ENCODE results near the gene HMGA1. TPM values are rescaled to one million over a fixed set of nuclear protein-coding genes. Genes with fewer than 3 reads are reported as not detected.

The HMGA1 gene
- total and polyA plus RNA-seq, 2 of the 13 experiments (the other 11 are each of a cell fraction or from before 2014, with no cell fraction given) = 117 to 145 TPM

DNA sequence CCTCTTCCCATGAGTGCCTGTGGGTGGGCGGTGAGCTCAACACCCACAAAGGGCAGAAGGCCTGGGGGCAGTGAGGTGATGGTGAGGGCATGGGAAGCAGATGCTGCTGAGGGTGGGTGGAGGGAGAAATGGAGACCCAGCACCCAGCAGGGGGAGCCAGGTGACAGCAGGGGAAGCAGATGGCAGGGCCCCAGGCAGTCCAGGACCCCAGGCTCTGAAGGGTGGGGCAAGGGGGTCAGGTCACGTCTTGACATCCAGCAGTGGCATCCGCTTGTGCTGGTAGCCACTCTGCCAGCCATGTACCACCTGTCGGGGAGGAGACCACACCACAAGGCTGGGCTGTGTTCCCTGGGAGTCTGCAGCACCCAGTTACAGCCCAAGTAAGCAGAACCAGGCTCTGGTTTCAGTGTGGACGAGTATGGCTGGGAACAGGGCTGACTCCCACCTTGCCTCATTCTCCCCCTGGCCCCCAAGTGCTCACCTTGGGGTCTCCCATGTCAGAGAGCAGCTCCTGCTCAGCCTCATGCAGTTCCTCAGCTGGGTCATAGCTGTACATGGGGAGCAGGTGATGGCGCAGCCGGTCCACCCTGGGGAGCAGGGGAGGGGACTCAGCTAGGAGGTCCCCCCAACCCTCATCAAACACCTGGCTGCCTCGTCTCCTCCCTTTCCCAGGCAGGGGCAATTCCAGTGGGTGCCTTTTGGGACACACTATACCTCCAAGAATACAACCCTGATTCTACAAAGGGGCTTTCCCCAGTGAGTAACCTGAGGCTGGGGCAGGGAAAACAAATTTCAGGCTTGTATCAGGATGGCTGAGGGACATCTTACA lies 10.1 kb downstream of the HMGA1 start (continued):
- TF ChIP-seq, protein P1, sequence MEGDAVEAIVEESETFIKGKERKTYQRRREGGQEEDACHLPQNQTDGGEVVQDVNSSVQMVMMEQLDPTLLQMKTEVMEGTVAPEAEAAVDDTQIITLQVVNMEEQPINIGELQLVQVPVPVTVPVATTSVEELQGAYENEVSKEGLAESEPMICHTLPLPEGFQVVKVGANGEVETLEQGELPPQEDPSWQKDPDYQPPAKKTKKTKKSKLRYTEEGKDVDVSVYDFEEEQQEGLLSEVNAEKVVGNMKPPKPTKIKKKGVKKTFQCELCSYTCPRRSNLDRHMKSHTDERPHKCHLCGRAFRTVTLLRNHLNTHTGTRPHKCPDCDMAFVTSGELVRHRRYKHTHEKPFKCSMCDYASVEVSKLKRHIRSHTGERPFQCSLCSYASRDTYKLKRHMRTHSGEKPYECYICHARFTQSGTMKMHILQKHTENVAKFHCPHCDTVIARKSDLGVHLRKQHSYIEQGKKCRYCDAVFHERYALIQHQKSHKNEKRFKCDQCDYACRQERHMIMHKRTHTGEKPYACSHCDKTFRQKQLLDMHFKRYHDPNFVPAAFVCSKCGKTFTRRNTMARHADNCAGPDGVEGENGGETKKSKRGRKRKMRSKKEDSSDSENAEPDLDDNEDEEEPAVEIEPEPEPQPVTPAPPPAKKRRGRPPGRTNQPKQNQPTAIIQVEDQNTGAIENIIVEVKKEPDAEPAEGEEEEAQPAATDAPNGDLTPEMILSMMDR (CRISPR knock-in tag; IDR thresholded peaks at IDR 0.05) = peak; percentile 94
- TF ChIP-seq, protein P2, sequence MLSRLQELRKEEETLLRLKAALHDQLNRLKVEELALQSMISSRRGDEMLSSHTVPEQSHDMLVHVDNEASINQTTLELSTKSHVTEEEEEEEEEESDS (CRISPR knock-in tag; IDR thresholded peaks at IDR 0.05; ENCODE audit: borderline replicate concordance) = no peak
- TF ChIP-seq TEAD3 (CRISPR knock-in tag; optimal IDR thresholded peaks at IDR 0.05; ENCODE audit: borderline replicate concordance) (peak; percentile 19), RBAK (CRISPR knock-in tag; IDR thresholded peaks at IDR 0.05) (no peak), PCBP1 (IDR thresholded peaks at IDR 0.05; ENCODE audit: borderline replicate concordance, low read depth, low read length) (no peak), ZNF20 (CRISPR knock-in tag; IDR thresholded peaks at IDR 0.05) (no peak), CEBPG (CRISPR knock-in tag; IDR thresholded peaks at IDR 0.05) (no peak), ZFP36 (IDR thresholded peaks at IDR 0.05; ENCODE audit: borderline replicate concordance, low read depth, low read length, partially characterized antibody) (no peak), NFKB2 (CRISPR knock-in tag; IDR thresholded peaks at IDR 0.05; ENCODE audit: borderline replicate concordance) (no peak), ZNF138 (CRISPR knock-in tag; IDR thresholded peaks at IDR 0.05; ENCODE audit: low read depth) (no peak), ZSCAN22 (CRISPR knock-in tag; IDR thresholded peaks at IDR 0.05) (no peak), ATF1 (CRISPR knock-in tag; IDR thresholded peaks at IDR 0.05) (no peak), ZNF441 (CRISPR knock-in tag; IDR thresholded peaks at IDR 0.05; ENCODE audit: borderline replicate concordance) (no peak), KAT2B (IDR thresholded peaks at IDR 0.05; ENCODE audit: borderline replicate concordance, low read depth, low read length) (no peak), HNRNPLL (IDR thresholded peaks at IDR 0.05; ENCODE audit: low read depth, low read length, poor library complexity, severe bottlenecking) (peak; percentile 23), GATA4 (IDR thresholded peaks at IDR 0.05; ENCODE audit: borderline replicate concordance, low read depth) (no peak)
- TF ChIP-seq, protein P3, sequence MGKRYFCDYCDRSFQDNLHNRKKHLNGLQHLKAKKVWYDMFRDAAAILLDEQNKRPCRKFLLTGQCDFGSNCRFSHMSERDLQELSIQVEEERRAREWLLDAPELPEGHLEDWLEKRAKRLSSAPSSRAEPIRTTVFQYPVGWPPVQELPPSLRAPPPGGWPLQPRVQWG (CRISPR knock-in tag; IDR thresholded peaks at IDR 0.05; ENCODE audit: borderline replicate concordance, low read depth) = no peak
- TF ChIP-seq, protein P4, sequence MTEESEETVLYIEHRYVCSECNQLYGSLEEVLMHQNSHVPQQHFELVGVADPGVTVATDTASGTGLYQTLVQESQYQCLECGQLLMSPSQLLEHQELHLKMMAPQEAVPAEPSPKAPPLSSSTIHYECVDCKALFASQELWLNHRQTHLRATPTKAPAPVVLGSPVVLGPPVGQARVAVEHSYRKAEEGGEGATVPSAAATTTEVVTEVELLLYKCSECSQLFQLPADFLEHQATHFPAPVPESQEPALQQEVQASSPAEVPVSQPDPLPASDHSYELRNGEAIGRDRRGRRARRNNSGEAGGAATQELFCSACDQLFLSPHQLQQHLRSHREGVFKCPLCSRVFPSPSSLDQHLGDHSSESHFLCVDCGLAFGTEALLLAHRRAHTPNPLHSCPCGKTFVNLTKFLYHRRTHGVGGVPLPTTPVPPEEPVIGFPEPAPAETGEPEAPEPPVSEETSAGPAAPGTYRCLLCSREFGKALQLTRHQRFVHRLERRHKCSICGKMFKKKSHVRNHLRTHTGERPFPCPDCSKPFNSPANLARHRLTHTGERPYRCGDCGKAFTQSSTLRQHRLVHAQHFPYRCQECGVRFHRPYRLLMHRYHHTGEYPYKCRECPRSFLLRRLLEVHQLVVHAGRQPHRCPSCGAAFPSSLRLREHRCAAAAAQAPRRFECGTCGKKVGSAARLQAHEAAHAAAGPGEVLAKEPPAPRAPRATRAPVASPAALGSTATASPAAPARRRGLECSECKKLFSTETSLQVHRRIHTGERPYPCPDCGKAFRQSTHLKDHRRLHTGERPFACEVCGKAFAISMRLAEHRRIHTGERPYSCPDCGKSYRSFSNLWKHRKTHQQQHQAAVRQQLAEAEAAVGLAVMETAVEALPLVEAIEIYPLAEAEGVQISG (CRISPR knock-in tag; IDR thresholded peaks at IDR 0.05) = peak; percentile 40; the same call in 1 of the 2 replicates
- TF ChIP-seq, protein P5, sequence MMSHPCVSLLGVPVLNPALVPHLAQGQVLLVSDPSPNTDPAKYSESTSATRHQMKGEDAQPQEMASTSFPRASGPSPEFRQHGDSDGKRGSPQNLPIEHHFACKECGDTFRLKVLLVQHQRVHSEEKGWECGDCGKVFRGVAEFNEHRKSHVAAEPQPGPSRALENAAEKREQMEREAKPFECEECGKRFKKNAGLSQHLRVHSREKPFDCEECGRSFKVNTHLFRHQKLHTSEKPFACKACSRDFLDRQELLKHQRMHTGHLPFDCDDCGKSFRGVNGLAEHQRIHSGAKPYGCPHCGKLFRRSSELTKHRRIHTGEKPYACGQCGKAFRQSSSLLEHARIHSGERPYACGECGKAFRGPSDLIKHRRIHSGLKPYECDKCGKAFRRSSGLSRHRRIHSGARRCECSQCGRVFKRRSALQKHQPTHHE (CRISPR knock-in tag; IDR thresholded peaks at IDR 0.05; ENCODE audit: borderline replicate concordance) = no peak
- TF ChIP-seq, protein P6, sequence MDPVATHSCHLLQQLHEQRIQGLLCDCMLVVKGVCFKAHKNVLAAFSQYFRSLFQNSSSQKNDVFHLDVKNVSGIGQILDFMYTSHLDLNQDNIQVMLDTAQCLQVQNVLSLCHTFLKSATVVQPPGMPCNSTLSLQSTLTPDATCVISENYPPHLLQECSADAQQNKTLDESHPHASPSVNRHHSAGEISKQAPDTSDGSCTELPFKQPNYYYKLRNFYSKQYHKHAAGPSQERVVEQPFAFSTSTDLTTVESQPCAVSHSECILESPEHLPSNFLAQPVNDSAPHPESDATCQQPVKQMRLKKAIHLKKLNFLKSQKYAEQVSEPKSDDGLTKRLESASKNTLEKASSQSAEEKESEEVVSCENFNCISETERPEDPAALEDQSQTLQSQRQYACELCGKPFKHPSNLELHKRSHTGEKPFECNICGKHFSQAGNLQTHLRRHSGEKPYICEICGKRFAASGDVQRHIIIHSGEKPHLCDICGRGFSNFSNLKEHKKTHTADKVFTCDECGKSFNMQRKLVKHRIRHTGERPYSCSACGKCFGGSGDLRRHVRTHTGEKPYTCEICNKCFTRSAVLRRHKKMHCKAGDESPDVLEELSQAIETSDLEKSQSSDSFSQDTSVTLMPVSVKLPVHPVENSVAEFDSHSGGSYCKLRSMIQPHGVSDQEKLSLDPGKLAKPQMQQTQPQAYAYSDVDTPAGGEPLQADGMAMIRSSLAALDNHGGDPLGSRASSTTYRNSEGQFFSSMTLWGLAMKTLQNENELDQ (CRISPR knock-in tag; IDR thresholded peaks at IDR 0.05; ENCODE audit: borderline replicate concordance) = no peak

Data from HepG2 (cell line).